SK-N-SH (cell line): ENCODE data around the gene LSM14B. TPM values are rescaled to one million over a fixed set of nuclear protein-coding genes. Genes with fewer than 3 reads are reported as not detected.
"Not testable (repeated sequence)": the region's sequence is repeated elsewhere in the genome, so short reads cannot be mapped to it uniquely, and the experiment has no call there.

Experiments used
- CTCF ChIA-PET: fragments of 300-600, 350-600 bp; formaldehyde crosslinking; extraction: SDS; loops from one replicate; lab custom pipeline; 2021; lab: Yijun Ruan, JAX
- POLR2A ChIA-PET: fragments of 350-600 bp; sonication (Branson Sonifier 250); formaldehyde crosslinking; extraction: SDS; loops from one replicate; lab custom pipeline; 2020; ENCODE audit warnings: antibody characterized with exemption, inconsistent platforms; lab: Yijun Ruan, JAX
- DNase-seq: peaks from one replicate; pipeline ENCODE4 v3.0.0; 2012
- H2AFZ ChIP-seq: fragments of 200-600 bp; sonication (generic); 2 replicates; pipeline ENCODE4 v1.8.1; 2016; ENCODE audit warnings: antibody characterized with exemption, mild to moderate bottlenecking, low read depth
- H3F3A ChIP-seq: fragments of 200-600 bp; sonication (generic); replicated peaks from 2 replicates; pipeline ENCODE3; 2016; ENCODE audit warnings: antibody characterized with exemption, mild to moderate bottlenecking; ENCODE audit not compliant: insufficient read depth
- H3K27ac ChIP-seq, 2 experiments: fragments of 200-500 bp in 1 of 2; fragments of 200-600 bp in 1 of 2; sonication (Bioruptor generic) in 1 of 2; sonication (generic), shearing (Covaris generic) in 1 of 2; 2 replicates each; pipeline versions ENCODE4 v1.5.1 to v1.6.1; 2014 to 2016; ENCODE audit warnings: low read depth in 2 of 2, inconsistent platforms in 1 of 2, low read length in 1 of 2, mild to moderate bottlenecking in 1 of 2, mixed read lengths in 1 of 2
- H3K27me3 ChIP-seq: fragments of 200-600 bp; sonication (generic), shearing (Covaris generic); 2 replicates; pipeline ENCODE4 v1.6.1; 2016; ENCODE audit warnings: mixed run types; ENCODE audit not compliant: insufficient read depth
- H3K36me3 ChIP-seq, 2 experiments: fragments of 200-500 bp in 1 of 2; fragments of 200-600 bp in 1 of 2; sonication (Bioruptor generic) in 1 of 2; sonication (generic) in 1 of 2; replicated peaks in 1 of 2; 2 replicates each; pipeline versions ENCODE3 to v1.5.1; 2014 to 2016; ENCODE audit warnings: low read length in 1 of 2, mild to moderate bottlenecking in 1 of 2; ENCODE audit not compliant: insufficient read depth in 2 of 2, control insufficient read depth in 1 of 2
- H3K4me1 ChIP-seq, 2 experiments: fragments of 200-500 bp in 1 of 2; fragments of 200-600 bp in 1 of 2; sonication (Bioruptor generic) in 1 of 2; sonication (generic), shearing (Covaris generic) in 1 of 2; 2 replicates each; pipeline versions ENCODE4 v1.5.1 to v1.6.1; 2014 to 2016; ENCODE audit warnings: low read depth in 1 of 2, low read length in 1 of 2, mixed run types in 1 of 2; ENCODE audit not compliant: insufficient read depth in 2 of 2, control insufficient read depth in 1 of 2
- H3K4me2 ChIP-seq: fragments of 200-600 bp; sonication (generic), shearing (Covaris generic); 2 replicates; pipeline ENCODE4 v1.6.1; 2017; ENCODE audit warnings: mixed run types
- H3K4me3 ChIP-seq, 2 experiments: fragments of 200-500 bp in 1 of 2; fragments of 200-600 bp in 1 of 2; sonication (Bioruptor generic) in 1 of 2; sonication (generic), shearing (Covaris generic) in 1 of 2; 2 replicates each; pipeline versions ENCODE4 v1.5.1 to v1.8.1; 2014 to 2016; ENCODE audit warnings: low read depth in 2 of 2, inconsistent platforms in 1 of 2, low read length in 1 of 2, mild to moderate bottlenecking in 1 of 2, mixed read lengths in 1 of 2, moderate library complexity in 1 of 2
- H3K79me2 ChIP-seq: fragments of 200-600 bp; sonication (generic); 2 replicates; pipeline ENCODE4 v1.8.1; 2017; ENCODE audit warnings: mild to moderate bottlenecking; ENCODE audit not compliant: insufficient read depth
- H3K9ac ChIP-seq: fragments of 200-600 bp; sonication (generic); 2 replicates; pipeline ENCODE4 v1.6.1; 2017; ENCODE audit warnings: mixed run types
- H3K9me2 ChIP-seq: fragments of 200-600 bp; sonication (generic); 2 replicates; pipeline ENCODE4 v1.6.1; 2017; ENCODE audit warnings: mixed run types
- H3K9me3 ChIP-seq: fragments of 200-600 bp; sonication (generic); 2 replicates; pipeline ENCODE4 v1.6.1; 2017; ENCODE audit warnings: mixed run types, mild to moderate bottlenecking, moderate library complexity
- H4K20me1 ChIP-seq: fragments of 200-600 bp; sonication (generic); 2 replicates; pipeline ENCODE4 v1.6.1; 2017; ENCODE audit warnings: mild to moderate bottlenecking, mixed run types; ENCODE audit not compliant: insufficient read depth
- CHD2 ChIP-seq: fragments of 150-350 bp; IDR thresholded peaks from 2 replicates; pipeline ENCODE4 v1.6.1; 2018; ENCODE audit warnings: low read length; ENCODE audit not compliant: partially characterized antibody
- FOSL2 ChIP-seq: IDR thresholded peaks from 2 replicates; pipeline ENCODE4 v1.4.0; 2012; ENCODE audit warnings: low read depth, mild to moderate bottlenecking, moderate library complexity, borderline replicate concordance
- JUND ChIP-seq: IDR thresholded peaks from 2 replicates; pipeline ENCODE4 v1.4.0; 2012
- MXI1 ChIP-seq: IDR thresholded peaks from 2 replicates; pipeline ENCODE4 v1.6.1; 2012; ENCODE audit warnings: mild to moderate bottlenecking, low read depth, low read length, improper control_type of control experiment
- RCOR1 ChIP-seq: fragments of 150-350 bp; IDR thresholded peaks from 2 replicates; pipeline ENCODE4 v1.6.1; 2017; ENCODE audit warnings: antibody characterized with exemption, low read length
- RXRA ChIP-seq: IDR thresholded peaks from 2 replicates; pipeline ENCODE4 v1.4.0; 2012; ENCODE audit warnings: low read depth, mild to moderate bottlenecking, borderline replicate concordance
- TAF1 ChIP-seq: IDR thresholded peaks from 2 replicates; pipeline ENCODE4 v1.6.1; 2012; ENCODE audit warnings: low read depth, mild to moderate bottlenecking, low read length, moderate library complexity, borderline replicate concordance
- TCF12 ChIP-seq: IDR thresholded peaks from 2 replicates; pipeline ENCODE4 v1.4.0; 2012
- YY1 ChIP-seq: IDR thresholded peaks from 2 replicates; pipeline ENCODE4 v1.4.0; 2012; ENCODE audit warnings: low read depth, mild to moderate bottlenecking
- WGBS: methylation state at CpG from one replicate; pipeline ENCODE4 v1.1.6; 2017; ENCODE audit warnings: low lambda C conversion rate; 5-methylcytosine and 5-hydroxymethylcytosine counted together
- polyA plus RNA-seq, 3 experiments: library from polyadenylated mRNA; depleted of rRNA; stranded (reverse); fragments of >200 nt; gene quantifications; 2 replicates each; pipeline ENCODE4 v1.2.3, GENCODE V29; 2012
- TF ChIP-seq, protein P1 (sequence below): IDR thresholded peaks from 2 replicates; pipeline ENCODE4; 2012
- TF ChIP-seq, protein P2 (sequence below): fragments of 150-350 bp; IDR thresholded peaks from 2 replicates; pipeline ENCODE4 v1.6.1; 2017; ENCODE audit warnings: antibody characterized with exemption, low read length, low read depth, borderline replicate concordance
- TF ChIP-seq, protein P3 (sequence below): IDR thresholded peaks from 2 replicates; pipeline ENCODE4 v1.4.0; 2012; ENCODE audit warnings: low read depth, borderline replicate concordance
- TF ChIP-seq, protein P4 (sequence below): IDR thresholded peaks from 2 replicates; pipeline ENCODE4 v1.4.0; 2012; ENCODE audit warnings: low read depth

The LSM14B gene
- polyA plus RNA-seq, 1 of the 3 experiments (the other 2 are of a cell fraction): 64.6 TPM

DNA sequence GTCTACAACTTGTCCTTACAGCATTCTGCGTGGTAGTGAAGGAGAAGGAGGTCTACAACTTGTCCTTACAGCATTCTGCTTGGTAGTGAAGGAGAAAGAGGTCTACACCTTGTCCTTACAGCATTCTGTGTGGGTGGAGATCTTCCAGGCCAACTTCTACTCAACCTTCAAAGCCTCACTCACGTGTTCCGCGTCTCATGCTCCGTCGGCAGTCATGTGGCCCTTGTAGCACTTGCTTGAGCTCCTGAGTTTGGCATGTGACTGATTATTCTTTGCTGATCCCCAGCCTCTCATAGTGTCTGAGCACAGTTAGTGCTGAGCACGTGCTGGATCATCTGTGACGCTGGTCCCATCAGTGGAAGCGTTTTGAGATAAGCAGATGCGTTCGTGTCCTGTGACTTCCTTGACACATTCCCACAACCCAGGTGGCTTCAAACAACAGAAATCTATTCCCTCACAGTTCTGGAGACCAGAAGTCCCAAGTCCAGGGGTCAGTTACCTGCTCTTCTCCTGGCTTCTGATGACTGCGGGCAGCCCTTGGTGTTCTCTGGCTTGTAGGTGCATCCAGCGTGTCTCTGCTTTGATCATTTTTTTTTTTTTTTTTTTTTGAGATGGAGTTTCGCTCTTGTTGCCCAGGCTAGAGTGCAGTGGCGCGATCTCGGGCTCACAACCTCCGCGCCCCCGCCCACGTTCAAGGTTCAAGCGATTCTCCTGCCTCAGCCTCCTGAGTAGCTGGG is 23.9 kb downstream of the LSM14B start (continued):
- TF ChIP-seq, protein P1, sequence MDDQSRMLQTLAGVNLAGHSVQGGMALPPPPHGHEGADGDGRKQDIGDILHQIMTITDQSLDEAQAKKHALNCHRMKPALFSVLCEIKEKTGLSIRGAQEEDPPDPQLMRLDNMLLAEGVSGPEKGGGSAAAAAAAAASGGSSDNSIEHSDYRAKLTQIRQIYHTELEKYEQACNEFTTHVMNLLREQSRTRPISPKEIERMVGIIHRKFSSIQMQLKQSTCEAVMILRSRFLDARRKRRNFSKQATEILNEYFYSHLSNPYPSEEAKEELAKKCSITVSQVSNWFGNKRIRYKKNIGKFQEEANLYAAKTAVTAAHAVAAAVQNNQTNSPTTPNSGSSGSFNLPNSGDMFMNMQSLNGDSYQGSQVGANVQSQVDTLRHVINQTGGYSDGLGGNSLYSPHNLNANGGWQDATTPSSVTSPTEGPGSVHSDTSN: no peak
- no peak for TF ChIP-seq MXI1
- TF ChIP-seq, all 33 proteins: peak for 0

DNA sequence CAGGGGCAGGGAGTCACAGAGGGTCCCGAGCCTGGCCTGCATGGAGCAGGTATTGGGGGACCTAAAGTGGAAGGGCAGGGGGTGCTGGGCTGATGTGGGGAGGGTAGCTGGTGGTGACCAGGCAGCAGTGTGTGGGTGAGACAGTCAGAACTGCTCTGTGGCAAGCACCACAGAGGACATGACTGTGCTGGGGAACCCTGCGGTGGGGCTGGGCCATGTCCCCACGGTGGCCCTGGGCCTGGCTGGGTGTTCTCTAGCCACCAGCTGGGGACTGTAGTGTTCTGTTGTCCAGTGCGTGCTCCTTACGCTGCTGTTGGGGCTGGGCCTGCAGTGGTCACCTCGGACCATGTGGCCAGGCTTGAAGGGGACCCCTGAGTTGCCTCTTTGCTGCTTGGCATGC is 24.9 kb downstream of the LSM14B start:
- H3K9me3 ChIP-seq: no peaks in the 10 kb centered on the region
- 96% methylated on average over 5 of the region's 6 CpGs for WGBS
- DNase-seq: no peak
- H3K4me3 ChIP-seq: no peak overlapping the region
- peaks cover 0 to 13% of the 10 kb centered on the region in 2 experiments; a peak in 2 of 4 replicates for H3K4me1 ChIP-seq
- H3K9me2 ChIP-seq: no peaks in the 10 kb centered on the region
- H3F3A ChIP-seq: no peaks in the 10 kb centered on the region
- peaks cover 0 to 2% of the 10 kb centered on the region in 2 experiments for H3K36me3 ChIP-seq
- POLR2A ChIA-PET: interaction anchor here (0.5 kb wide), 1 partner anchor 21 kb away, joined by 3 read pairs; no protein-coding TSS in a partner anchor
- H3K9ac ChIP-seq: no peak overlapping the region
- CTCF ChIA-PET: interaction anchor here (0.9 to 4.7 kb wide), 4 partner anchors 10 to 155 kb away, joined by 3 to 23 read pairs (median 6); partner anchors contain the start of gene ADRM1
- no peak overlapping the region for H2AFZ ChIP-seq
- H3K27me3 ChIP-seq: no peaks in the 10 kb centered on the region
- peaks cover 83% of the 10 kb centered on the region for H3K79me2 ChIP-seq
- TF ChIP-seq TCF12 (no peak), YY1 (no peak), FOSL2 (no peak), MXI1 (no peak), CHD2 (no peak)
- TF ChIP-seq, protein P2, sequence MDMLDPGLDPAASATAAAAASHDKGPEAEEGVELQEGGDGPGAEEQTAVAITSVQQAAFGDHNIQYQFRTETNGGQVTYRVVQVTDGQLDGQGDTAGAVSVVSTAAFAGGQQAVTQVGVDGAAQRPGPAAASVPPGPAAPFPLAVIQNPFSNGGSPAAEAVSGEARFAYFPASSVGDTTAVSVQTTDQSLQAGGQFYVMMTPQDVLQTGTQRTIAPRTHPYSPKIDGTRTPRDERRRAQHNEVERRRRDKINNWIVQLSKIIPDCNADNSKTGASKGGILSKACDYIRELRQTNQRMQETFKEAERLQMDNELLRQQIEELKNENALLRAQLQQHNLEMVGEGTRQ: no peak
- no peak overlapping the region for H3K4me2 ChIP-seq
- no peak overlapping the region for H3K27ac ChIP-seq
- peaks cover 78% of the 10 kb centered on the region for H4K20me1 ChIP-seq

DNA sequence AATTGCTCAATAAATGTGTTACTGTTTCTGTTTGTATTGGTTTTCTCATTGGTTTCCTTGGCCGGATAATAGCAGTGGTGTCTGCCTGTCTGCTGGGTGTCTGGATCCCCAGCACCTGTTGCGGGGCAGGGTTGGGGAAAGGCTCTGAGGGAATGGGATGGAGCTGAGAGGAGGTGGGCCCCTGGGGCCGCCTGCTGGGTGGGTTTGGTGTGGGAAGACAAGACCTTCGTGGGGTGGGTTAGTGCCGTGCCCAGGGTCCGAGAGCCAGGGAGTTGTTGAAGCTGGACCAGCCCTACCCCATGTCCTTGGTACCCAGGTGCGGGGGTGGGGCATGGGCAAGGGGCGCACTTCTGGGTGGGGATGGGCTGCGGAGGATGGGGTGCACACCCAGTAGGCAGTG is 25.3 kb downstream of the LSM14B start:
- no peak for DNase-seq
- CTCF ChIA-PET: interaction anchor here (0.9 to 4.7 kb wide), 4 partner anchors 10 to 155 kb away, joined by 3 to 23 read pairs (median 6); partner anchors contain the start of gene ADRM1
- no peaks in the 10 kb centered on the region for H3K9me3 ChIP-seq
- H3K27me3 ChIP-seq: no peaks in the 10 kb centered on the region
- no peaks in the 10 kb centered on the region for H3K9me2 ChIP-seq
- H3K27ac ChIP-seq: no peak overlapping the region
- POLR2A ChIA-PET: no interaction called here
- H3F3A ChIP-seq: no peaks in the 10 kb centered on the region
- peaks cover 1 to 6% of the 10 kb centered on the region in 2 experiments for H3K36me3 ChIP-seq
- H3K4me2 ChIP-seq: no peak overlapping the region
- no peak overlapping the region for H3K4me3 ChIP-seq
- TF ChIP-seq, protein P3, sequence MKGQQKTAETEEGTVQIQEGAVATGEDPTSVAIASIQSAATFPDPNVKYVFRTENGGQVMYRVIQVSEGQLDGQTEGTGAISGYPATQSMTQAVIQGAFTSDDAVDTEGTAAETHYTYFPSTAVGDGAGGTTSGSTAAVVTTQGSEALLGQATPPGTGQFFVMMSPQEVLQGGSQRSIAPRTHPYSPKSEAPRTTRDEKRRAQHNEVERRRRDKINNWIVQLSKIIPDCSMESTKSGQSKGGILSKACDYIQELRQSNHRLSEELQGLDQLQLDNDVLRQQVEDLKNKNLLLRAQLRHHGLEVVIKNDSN: no peak
- TF ChIP-seq RCOR1 (no peak), TAF1 (no peak), RXRA (no peak), JUND (no peak)
- TF ChIP-seq, protein P4, sequence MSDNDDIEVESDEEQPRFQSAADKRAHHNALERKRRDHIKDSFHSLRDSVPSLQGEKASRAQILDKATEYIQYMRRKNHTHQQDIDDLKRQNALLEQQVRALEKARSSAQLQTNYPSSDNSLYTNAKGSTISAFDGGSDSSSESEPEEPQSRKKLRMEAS: no peak
- H3K9ac ChIP-seq: no peak overlapping the region
- 95% methylated on average over 9 of the region's 9 CpGs for WGBS
- peaks cover 79% of the 10 kb centered on the region for H4K20me1 ChIP-seq
- H3K79me2 ChIP-seq: peaks cover 83% of the 10 kb centered on the region
- peaks cover 0 to 13% of the 10 kb centered on the region in 2 experiments; a peak in 2 of 4 replicates for H3K4me1 ChIP-seq
- H2AFZ ChIP-seq: no peak overlapping the region

DNA sequence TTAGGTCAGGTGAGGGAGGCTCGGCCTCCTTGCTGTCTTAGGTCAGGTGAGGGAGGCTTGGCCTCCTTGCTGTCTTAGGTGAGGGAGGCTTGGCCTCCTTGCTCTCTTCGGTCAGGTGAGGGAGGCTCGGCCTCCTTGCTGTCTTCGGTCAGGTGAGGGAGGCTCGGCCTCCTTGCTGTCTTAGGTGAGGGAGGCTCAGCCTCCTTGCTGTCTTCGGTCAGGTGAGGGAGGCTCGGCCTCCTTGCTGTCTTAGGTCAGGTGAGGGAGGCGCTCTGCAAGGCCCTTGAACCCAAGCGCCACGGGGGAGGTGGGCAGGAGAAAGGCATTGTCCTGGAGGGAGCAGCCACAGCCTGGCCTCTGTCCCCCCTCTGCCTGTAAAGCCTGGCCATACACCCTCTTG is 26.1 kb downstream of the LSM14B start:
- H3K27me3 ChIP-seq, POLR2A ChIA-PET, H3K9ac ChIP-seq, H2AFZ ChIP-seq, DNase-seq, H3K9me3 ChIP-seq, H3K4me3 ChIP-seq, H3K4me2 ChIP-seq, H3K9me2 ChIP-seq, H3K36me3 ChIP-seq, H3K27ac ChIP-seq, H3F3A ChIP-seq: not testable (repeated sequence)
- Histone ChIP-seq H4K20me1 (peaks cover 83% of the 10 kb centered on the region), H3K4me1 (peaks cover 0 to 13% of the 10 kb centered on the region in 2 experiments; a peak in 2 of 4 replicates), H3K79me2 (peaks cover 89% of the 10 kb centered on the region)
- 100% methylated on average over 1 of the region's 10 CpGs for WGBS
- CTCF ChIA-PET: interaction anchor here (2.6 to 4.7 kb wide), 2 partner anchors 9 to 137 kb away, joined by 9 to 23 read pairs; no protein-coding TSS in a partner anchor
